ENCODE results near the gene USP44. TPM values are rescaled to one million over a fixed set of nuclear protein-coding genes. Genes with fewer than 3 reads are reported as not detected.

USP44 gene
- polyA plus RNA-seq, 1 donor from 2014 or later, result 3.7 TPM

DNA sequence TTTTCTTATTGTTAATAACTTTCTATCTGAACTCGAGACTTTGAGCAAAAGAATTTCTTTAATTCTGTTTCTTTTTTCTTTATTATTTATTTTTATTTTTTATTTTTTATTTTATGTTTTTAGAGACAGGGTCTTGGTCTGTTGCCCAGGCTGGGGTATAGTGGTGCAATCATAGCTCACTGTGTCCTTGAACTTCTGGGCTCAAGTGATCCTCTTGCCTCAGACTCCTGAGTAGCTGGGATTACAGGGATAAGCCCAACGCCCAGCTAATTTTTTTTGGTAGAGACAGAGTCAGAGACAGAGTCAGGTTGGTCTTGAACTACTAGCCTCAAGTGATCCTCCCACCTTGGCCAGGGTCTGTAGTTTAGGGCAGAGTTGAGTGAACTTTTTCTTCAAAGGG lies 58.8 kb downstream of the USP44 start:
- H3K4me2 ChIP-seq (ENCODE audit: low read length), result no peak overlapping the region
- no peak overlapping the region for H3K4me3 ChIP-seq (ENCODE audit: low read length)
- H2AFZ ChIP-seq (ENCODE audit: low read depth, low read length), result no peak overlapping the region
- no peaks in the 10 kb centered on the region for H3K9me3 ChIP-seq (ENCODE audit: low read length)
- TF ChIP-seq POLR2AphosphoS5 (IDR thresholded peaks at IDR 0.05), result no peak
- no peak for TF ChIP-seq RAD21 (conservative IDR thresholded peaks at IDR 0.05)
- no peak for TF ChIP-seq SMC3 (conservative IDR thresholded peaks at IDR 0.05; ENCODE audit: poor library complexity)
- TF ChIP-seq MXI1 (conservative IDR thresholded peaks at IDR 0.05; ENCODE audit: poor library complexity, severe bottlenecking), result no peak
- TF ChIP-seq, protein P1, sequence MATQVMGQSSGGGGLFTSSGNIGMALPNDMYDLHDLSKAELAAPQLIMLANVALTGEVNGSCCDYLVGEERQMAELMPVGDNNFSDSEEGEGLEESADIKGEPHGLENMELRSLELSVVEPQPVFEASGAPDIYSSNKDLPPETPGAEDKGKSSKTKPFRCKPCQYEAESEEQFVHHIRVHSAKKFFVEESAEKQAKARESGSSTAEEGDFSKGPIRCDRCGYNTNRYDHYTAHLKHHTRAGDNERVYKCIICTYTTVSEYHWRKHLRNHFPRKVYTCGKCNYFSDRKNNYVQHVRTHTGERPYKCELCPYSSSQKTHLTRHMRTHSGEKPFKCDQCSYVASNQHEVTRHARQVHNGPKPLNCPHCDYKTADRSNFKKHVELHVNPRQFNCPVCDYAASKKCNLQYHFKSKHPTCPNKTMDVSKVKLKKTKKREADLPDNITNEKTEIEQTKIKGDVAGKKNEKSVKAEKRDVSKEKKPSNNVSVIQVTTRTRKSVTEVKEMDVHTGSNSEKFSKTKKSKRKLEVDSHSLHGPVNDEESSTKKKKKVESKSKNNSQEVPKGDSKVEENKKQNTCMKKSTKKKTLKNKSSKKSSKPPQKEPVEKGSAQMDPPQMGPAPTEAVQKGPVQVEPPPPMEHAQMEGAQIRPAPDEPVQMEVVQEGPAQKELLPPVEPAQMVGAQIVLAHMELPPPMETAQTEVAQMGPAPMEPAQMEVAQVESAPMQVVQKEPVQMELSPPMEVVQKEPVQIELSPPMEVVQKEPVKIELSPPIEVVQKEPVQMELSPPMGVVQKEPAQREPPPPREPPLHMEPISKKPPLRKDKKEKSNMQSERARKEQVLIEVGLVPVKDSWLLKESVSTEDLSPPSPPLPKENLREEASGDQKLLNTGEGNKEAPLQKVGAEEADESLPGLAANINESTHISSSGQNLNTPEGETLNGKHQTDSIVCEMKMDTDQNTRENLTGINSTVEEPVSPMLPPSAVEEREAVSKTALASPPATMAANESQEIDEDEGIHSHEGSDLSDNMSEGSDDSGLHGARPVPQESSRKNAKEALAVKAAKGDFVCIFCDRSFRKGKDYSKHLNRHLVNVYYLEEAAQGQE (IDR thresholded peaks at IDR 0.05; ENCODE audit: borderline replicate concordance), result no peak
- TF ChIP-seq EP300 (conservative IDR thresholded peaks at IDR 0.05; ENCODE audit: poor library complexity, severe bottlenecking), result no peak
- TF ChIP-seq EZH2 (IDR thresholded peaks at IDR 0.05; ENCODE audit: borderline replicate concordance, insufficient read depth, low read length, poor library complexity, severe bottlenecking), result no peak
- TF ChIP-seq CTCF (IDR thresholded peaks at IDR 0.05; ENCODE audit: poor library complexity, severe bottlenecking), result no peak
- no peak for TF ChIP-seq TAF1 (IDR thresholded peaks at IDR 0.05; ENCODE audit: low read depth)
- H3K79me2 ChIP-seq (replicated peaks; ENCODE audit: insufficient read depth, low read length), result no peaks in the 10 kb centered on the region
- no peak overlapping the region for H3K9ac ChIP-seq (ENCODE audit: low read length)
- no peaks in the 10 kb centered on the region for H3K27me3 ChIP-seq (ENCODE audit: insufficient read depth, low read depth, low read length)
- H3F3A ChIP-seq (ENCODE audit: insufficient read depth, low read length, poor library complexity, severe bottlenecking), result no peaks in the 10 kb centered on the region
- no peaks in the 10 kb centered on the region for H3K9me2 ChIP-seq (ENCODE audit: insufficient read depth, low read length)
- no peaks in the 10 kb centered on the region for H4K20me1 ChIP-seq (ENCODE audit: insufficient read depth)
- no peak overlapping the region for H3K27ac ChIP-seq (ENCODE audit: low read length)
- H3K36me3 ChIP-seq (ENCODE audit: insufficient read depth, low read length), result peaks cover 22% of the 10 kb centered on the region

DNA sequence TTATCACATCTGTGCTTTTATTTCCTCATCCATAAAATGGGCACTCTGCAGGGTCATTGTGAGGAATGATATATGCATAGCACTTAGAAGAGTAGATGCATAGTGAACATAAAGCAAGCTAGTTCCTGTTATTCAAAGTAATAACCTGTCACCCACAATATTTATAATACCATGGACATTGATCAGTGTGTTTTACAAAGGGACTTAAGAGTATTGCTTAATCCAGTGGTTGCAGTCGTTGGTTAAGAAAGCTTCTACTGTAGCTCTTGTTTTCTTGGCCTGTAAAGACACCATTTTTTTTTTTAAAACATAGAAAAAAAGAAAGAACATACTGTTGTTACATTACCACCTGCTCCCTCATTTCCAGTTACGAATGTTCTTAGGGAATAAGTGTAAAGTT lies 64.3 kb downstream of the USP44 start:
- H3K9me2 ChIP-seq (ENCODE audit: insufficient read depth, low read length), result no peaks in the 10 kb centered on the region
- H3K36me3 ChIP-seq (ENCODE audit: insufficient read depth, low read length), result peaks cover 7% of the 10 kb centered on the region
- H3K9me3 ChIP-seq (ENCODE audit: low read length), result no peaks in the 10 kb centered on the region
- no peaks in the 10 kb centered on the region for H3K27me3 ChIP-seq (ENCODE audit: insufficient read depth, low read depth, low read length)
- H4K20me1 ChIP-seq (ENCODE audit: insufficient read depth), result no peaks in the 10 kb centered on the region
- H2AFZ ChIP-seq (ENCODE audit: low read depth, low read length), result no peak overlapping the region
- no peak overlapping the region for H3K9ac ChIP-seq (ENCODE audit: low read length)
- H3K79me2 ChIP-seq (replicated peaks; ENCODE audit: insufficient read depth, low read length), result no peaks in the 10 kb centered on the region
- no peaks in the 10 kb centered on the region for H3F3A ChIP-seq (ENCODE audit: insufficient read depth, low read length, poor library complexity, severe bottlenecking)
- TF ChIP-seq MXI1 (conservative IDR thresholded peaks at IDR 0.05; ENCODE audit: poor library complexity, severe bottlenecking) (no peak), SMC3 (conservative IDR thresholded peaks at IDR 0.05; ENCODE audit: poor library complexity) (no peak), RAD21 (conservative IDR thresholded peaks at IDR 0.05) (no peak), EZH2 (IDR thresholded peaks at IDR 0.05; ENCODE audit: borderline replicate concordance, insufficient read depth, low read length, poor library complexity, severe bottlenecking) (no peak), TAF1 (IDR thresholded peaks at IDR 0.05; ENCODE audit: low read depth) (no peak), EP300 (conservative IDR thresholded peaks at IDR 0.05; ENCODE audit: poor library complexity, severe bottlenecking) (no peak), POLR2AphosphoS5 (IDR thresholded peaks at IDR 0.05) (no peak), CTCF (IDR thresholded peaks at IDR 0.05; ENCODE audit: poor library complexity, severe bottlenecking) (no peak)
- TF ChIP-seq, protein P1 (IDR thresholded peaks at IDR 0.05; ENCODE audit: borderline replicate concordance), result no peak
- no peak overlapping the region for H3K4me3 ChIP-seq (ENCODE audit: low read length)
- no peak overlapping the region for H3K27ac ChIP-seq (ENCODE audit: low read length)
- H3K4me2 ChIP-seq (ENCODE audit: low read length), result no peak overlapping the region

Data from neural cell (in vitro differentiated cells).